NCI-H1417 (cell line): Measurements from ENCODE around the gene MS4A13.
"Not testable (repeated sequence)": the region's sequence is repeated elsewhere in the genome, so short reads cannot be mapped to it uniquely, and the experiment has no call there.

Source experiments
- DNase-seq, 3 experiments: peaks; one replicate each; lab custom pipeline; 2025; lab: John Stamatoyannopoulos, UW

The MS4A13 gene

GRCh38 chr11:60515144-60515855, at the start of gene MS4A13:
Gene MS4A13, plus strand, starts transcription at chr11:60515392. Its CDS starts 2,692 bp downstream, at chr11:60518084.
- no peak for DNase-seq

GRCh38 chr11:60468829-60469228, 46.4 kb upstream of the MS4A13 start:
- no peak for DNase-seq

- DNase-seq, result no peak
Measured at GRCh38 chr11:60469723-60470122, 45.5 kb upstream of the MS4A13 start.

- no peak for DNase-seq
Measured at GRCh38 chr11:60477035-60477445, 38.2 kb upstream of the MS4A13 start.

GRCh38 chr11:60482361-60482760, 32.8 kb upstream of the MS4A13 start:
- DNase-seq, result no peak

GRCh38 chr11:60485987-60486386, 29.2 kb upstream of the MS4A13 start:
- DNase-seq, result peak in 1 of 3 experiments; percentile 32

- no peak for DNase-seq
Measured at GRCh38 chr11:60492488-60493009, 22.6 kb upstream of the MS4A13 start, which contains the start of gene MS4A12. Gene MS4A12, plus strand, starts transcription at chr11:60492778. Its CDS starts 4,541 bp downstream, at chr11:60497319.

GRCh38 chr11:60493454-60493853, 21.7 kb upstream of the MS4A13 start:
- DNase-seq, result no peak

- no peak for DNase-seq
Measured at GRCh38 chr11:60498399-60498798, 16.8 kb upstream of the MS4A13 start.

- no peak for DNase-seq
Measured at GRCh38 chr11:60498853-60499252, 16.3 kb upstream of the MS4A13 start.

GRCh38 chr11:60500276-60500910, 14.8 kb upstream of the MS4A13 start:
- DNase-seq, result no peak

- DNase-seq, result no peak
Measured at GRCh38 chr11:60502221-60502775, 12.9 kb upstream of the MS4A13 start.

GRCh38 chr11:60504219-60504905, 10.8 kb upstream of the MS4A13 start:
- DNase-seq, result no peak

GRCh38 chr11:60509609-60510008, 5.6 kb upstream of the MS4A13 start:
- not testable (repeated sequence) for DNase-seq

GRCh38 chr11:60510209-60510608, 5.0 kb upstream of the MS4A13 start:
- not testable (repeated sequence) for DNase-seq

- no peak for DNase-seq
Measured at GRCh38 chr11:60511393-60511792, 3.8 kb upstream of the MS4A13 start.

GRCh38 chr11:60512651-60513225, 2.5 kb upstream of the MS4A13 start:
- no peak for DNase-seq

- DNase-seq, result peak in 1 of 3 experiments; percentile 18
Measured at GRCh38 chr11:60513496-60514460, 1.4 kb upstream of the MS4A13 start.

GRCh38 chr11:60528465-60528864, 13.3 kb downstream of the MS4A13 start:
- DNase-seq, result no peak

- no peak for DNase-seq
Measured at GRCh38 chr11:60528934-60529333, 13.7 kb downstream of the MS4A13 start.
